Activated T-cell treated with anti-CD3 and anti-CD28 coated beads, Interleukin-2, amount 50 U/mL, for 72 hours (primary cell): ENCODE data around the gene SFT2D1. TPM values are rescaled to one million over a fixed set of nuclear protein-coding genes. Genes with fewer than 3 reads are reported as not detected.

Experiments used
- ATAC-seq, 2 donors: fragments of 150-1000 bp; cut with Tn5 transposase; replicated peaks in 1 of 2; 2 replicates each; pipeline ENCODE4 v1.10.0; 2021; ENCODE audit warnings: moderate library complexity in 2 of 2, mild to moderate bottlenecking in 1 of 2
- DNase-seq, 2 donors: peaks; one replicate each; pipeline ENCODE4 v3.0.0; 2021 to 2022; ENCODE audit warnings: mixed read lengths in 1 of 2
- H3K27ac Mint-ChIP-seq: one replicate; pipeline ENCODE4 v1.8.0; 2022; ENCODE audit warnings: mild to moderate bottlenecking, moderate library complexity, mixed read lengths
- H3K27me3 Mint-ChIP-seq: one replicate; pipeline ENCODE4 v1.8.0; 2022; ENCODE audit warnings: low read depth, mixed read lengths
- H3K36me3 Mint-ChIP-seq, 2 donors: one replicate each; pipeline ENCODE4 v1.8.0; 2022; ENCODE audit warnings: mixed read lengths in 2 of 2, mild to moderate bottlenecking in 1 of 2; ENCODE audit not compliant: insufficient read depth in 2 of 2
- H3K4me1 Mint-ChIP-seq: one replicate; pipeline ENCODE4 v1.8.0; 2022; ENCODE audit warnings: low read depth, mixed read lengths
- H3K4me3 Mint-ChIP-seq, 2 donors: one replicate each; pipeline ENCODE4 v1.8.0; 2022; ENCODE audit warnings: mild to moderate bottlenecking in 2 of 2, mixed read lengths in 2 of 2, moderate library complexity in 2 of 2
- H3K9me3 Mint-ChIP-seq, 2 donors: one replicate each; pipeline ENCODE4 v1.8.0; 2022; ENCODE audit warnings: mixed read lengths in 2 of 2
- total RNA-seq, 2 donors: library from RNA; stranded (reverse); gene quantifications; one replicate each; pipeline ENCODE4 v1.2.3, GENCODE V29; 2022

SFT2D1 gene
- total RNA-seq, 2 donors from 2014 or later, result 39.4 to 44.4 TPM

- no peaks in the 10 kb centered on the region for H3K4me1 Mint-ChIP-seq
- no peak for ATAC-seq
- no peak overlapping the region for H3K27ac Mint-ChIP-seq
- no peaks in the 10 kb centered on the region for H3K36me3 Mint-ChIP-seq
- DNase-seq, result no peak
- no peaks in the 10 kb centered on the region for H3K9me3 Mint-ChIP-seq
- H3K4me3 Mint-ChIP-seq, result no peak overlapping the region
- peaks cover 9% of the 10 kb centered on the region for H3K27me3 Mint-ChIP-seq
Measured at GRCh38 chr6:166284640-166285039, 57.7 kb downstream of the SFT2D1 start.

GRCh38 chr6:166282394-166283032 is 59.8 kb downstream of the SFT2D1 start:
- Mint-ChIP-seq H3K4me1 (no peaks in the 10 kb centered on the region), H3K27me3 (peaks cover 9% of the 10 kb centered on the region), H3K27ac (no peak overlapping the region), H3K36me3 (no peaks in the 10 kb centered on the region), H3K9me3 (no peaks in the 10 kb centered on the region), H3K4me3 (no peak overlapping the region)
- DNase-seq (no peak), ATAC-seq (no peak)

- no peak overlapping the region for H3K4me3 Mint-ChIP-seq
- DNase-seq (no peak), ATAC-seq (no peak)
- no peaks in the 10 kb centered on the region for H3K36me3 Mint-ChIP-seq
- no peak overlapping the region for H3K27ac Mint-ChIP-seq
- H3K4me1 Mint-ChIP-seq, result no peaks in the 10 kb centered on the region
- peaks cover 9% of the 10 kb centered on the region for H3K27me3 Mint-ChIP-seq
- H3K9me3 Mint-ChIP-seq, result no peaks in the 10 kb centered on the region
Measured at GRCh38 chr6:166281104-166281503, 61.2 kb downstream of the SFT2D1 start.

- DNase-seq (no peak), ATAC-seq (no peak)
- Mint-ChIP-seq H3K9me3 (no peaks in the 10 kb centered on the region), H3K4me3 (no peak overlapping the region), H3K36me3 (no peaks in the 10 kb centered on the region), H3K27me3 (peaks cover 9% of the 10 kb centered on the region), H3K27ac (no peak overlapping the region), H3K4me1 (peaks cover 7% of the 10 kb centered on the region)
Measured at GRCh38 chr6:166279393-166279679, 63.0 kb downstream of the SFT2D1 start.

- H3K27me3 Mint-ChIP-seq, result peaks cover 9% of the 10 kb centered on the region
- peaks cover 7% of the 10 kb centered on the region for H3K4me1 Mint-ChIP-seq
- H3K9me3 Mint-ChIP-seq, result no peaks in the 10 kb centered on the region
- no peak overlapping the region for H3K4me3 Mint-ChIP-seq
- H3K36me3 Mint-ChIP-seq, result no peaks in the 10 kb centered on the region
- H3K27ac Mint-ChIP-seq, result no peak overlapping the region
- DNase-seq (no peak), ATAC-seq (no peak)
Measured at GRCh38 chr6:166278579-166279392, 63.6 kb downstream of the SFT2D1 start.

GRCh38 chr6:166277892-166278578 is 64.3 kb downstream of the SFT2D1 start:
- H3K4me3 Mint-ChIP-seq, result no peak overlapping the region
- no peak overlapping the region for H3K27ac Mint-ChIP-seq
- H3K27me3 Mint-ChIP-seq, result peaks cover 9% of the 10 kb centered on the region
- ATAC-seq (no peak), DNase-seq (no peak)
- H3K9me3 Mint-ChIP-seq, result no peaks in the 10 kb centered on the region
- peaks cover 7% of the 10 kb centered on the region for H3K4me1 Mint-ChIP-seq
- no peaks in the 10 kb centered on the region for H3K36me3 Mint-ChIP-seq

GRCh38 chr6:166277018-166277417 is 65.3 kb downstream of the SFT2D1 start:
- no peak for ATAC-seq
- Mint-ChIP-seq H3K9me3 (no peaks in the 10 kb centered on the region), H3K4me3 (no peak overlapping the region), H3K27me3 (peaks cover 9% of the 10 kb centered on the region), H3K36me3 (no peaks in the 10 kb centered on the region), H3K27ac (no peak overlapping the region), H3K4me1 (peaks cover 7% of the 10 kb centered on the region)
- DNase-seq, result no peak

- Mint-ChIP-seq H3K4me3 (no peak overlapping the region), H3K4me1 (peaks cover 7% of the 10 kb centered on the region), H3K9me3 (no peaks in the 10 kb centered on the region), H3K36me3 (no peaks in the 10 kb centered on the region), H3K27me3 (peaks cover 8% of the 10 kb centered on the region), H3K27ac (no peak overlapping the region)
- DNase-seq (peak; percentile 76 to 89), ATAC-seq (peak; percentile 81 to 85)
Measured at GRCh38 chr6:166275714-166276166, 66.6 kb downstream of the SFT2D1 start.

- Mint-ChIP-seq H3K4me3 (no peak overlapping the region), H3K27ac (no peak overlapping the region), H3K9me3 (no peaks in the 10 kb centered on the region), H3K27me3 (peaks cover 3% of the 10 kb centered on the region), H3K4me1 (peaks cover 7% of the 10 kb centered on the region), H3K36me3 (no peaks in the 10 kb centered on the region)
- no peak for ATAC-seq
- DNase-seq, result no peak
Measured at GRCh38 chr6:166274739-166275370, 67.5 kb downstream of the SFT2D1 start.

- H3K27ac Mint-ChIP-seq, result no peak overlapping the region
- peaks cover 5% of the 10 kb centered on the region for H3K27me3 Mint-ChIP-seq
- no peaks in the 10 kb centered on the region for H3K9me3 Mint-ChIP-seq
- ATAC-seq (no peak), DNase-seq (no peak)
- H3K4me1 Mint-ChIP-seq, result peaks cover 7% of the 10 kb centered on the region
- H3K36me3 Mint-ChIP-seq, result no peaks in the 10 kb centered on the region
- H3K4me3 Mint-ChIP-seq, result no peak overlapping the region
Measured at GRCh38 chr6:166274163-166274562, 68.2 kb downstream of the SFT2D1 start.

GRCh38 chr6:166271376-166271765 is 71.0 kb downstream of the SFT2D1 start:
- Mint-ChIP-seq H3K27ac (no peak overlapping the region), H3K27me3 (peaks cover 14% of the 10 kb centered on the region), H3K4me3 (no peak overlapping the region), H3K4me1 (peaks cover 7% of the 10 kb centered on the region), H3K9me3 (no peaks in the 10 kb centered on the region), H3K36me3 (no peaks in the 10 kb centered on the region)
- DNase-seq (no peak), ATAC-seq (no peak)

- DNase-seq (no peak), ATAC-seq (no peak)
- Mint-ChIP-seq H3K27me3 (peaks cover 14% of the 10 kb centered on the region), H3K4me3 (no peak overlapping the region), H3K4me1 (peaks cover 5% of the 10 kb centered on the region), H3K27ac (no peak overlapping the region), H3K9me3 (no peaks in the 10 kb centered on the region), H3K36me3 (no peaks in the 10 kb centered on the region)
Measured at GRCh38 chr6:166270706-166271375, 71.5 kb downstream of the SFT2D1 start.
